HG02798 (cell line): ENCODE data around the gene PPP2R5D.

ENCODE experiments used
- ATAC-seq: cut with Tn5 transposase; IDR thresholded peaks from one replicate; pipeline ENCODE4 v1.9.1; 2021; ENCODE audit warnings: mild to moderate bottlenecking; ENCODE audit not compliant: unreplicated experiment, poor library complexity

Gene PPP2R5D

DNA sequence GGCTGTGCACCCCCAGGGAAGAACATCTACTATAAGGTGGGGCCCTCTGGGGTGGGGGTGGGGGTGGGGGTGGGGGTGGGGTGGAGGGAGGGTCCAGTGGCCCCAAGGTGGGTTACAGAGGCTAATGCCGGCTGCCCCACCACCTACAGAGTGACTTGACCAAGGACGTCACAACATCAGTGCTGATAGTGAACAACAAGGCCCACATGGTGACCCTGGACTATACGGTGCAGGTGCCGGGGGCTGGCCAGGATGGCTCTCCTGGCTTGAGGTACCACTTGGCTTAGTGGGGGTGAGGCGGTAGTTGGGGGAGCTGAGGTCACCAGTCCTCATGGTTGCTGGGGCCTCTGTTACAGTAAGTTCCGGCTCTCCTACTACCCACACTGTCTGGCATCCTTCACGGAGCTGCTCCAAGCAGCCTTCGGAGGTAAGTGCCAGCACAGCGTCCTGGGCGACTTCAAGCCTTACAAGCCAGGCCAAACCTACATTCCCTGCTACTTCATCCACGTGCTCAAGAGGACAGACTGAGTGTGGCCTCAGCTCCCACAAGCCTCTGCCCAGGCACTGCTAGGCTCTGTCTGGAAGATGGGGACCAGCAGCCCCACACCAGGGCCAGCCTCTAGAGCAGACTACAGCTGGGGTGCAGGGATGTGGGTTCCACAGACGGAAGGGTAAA, 21.1 kb upstream of the PPP2R5D start:
- no peak for ATAC-seq

- ATAC-seq, result no peak
Measured at GRCh38 chr6:42963855-42964605, 20.3 kb upstream of the PPP2R5D start.

DNA sequence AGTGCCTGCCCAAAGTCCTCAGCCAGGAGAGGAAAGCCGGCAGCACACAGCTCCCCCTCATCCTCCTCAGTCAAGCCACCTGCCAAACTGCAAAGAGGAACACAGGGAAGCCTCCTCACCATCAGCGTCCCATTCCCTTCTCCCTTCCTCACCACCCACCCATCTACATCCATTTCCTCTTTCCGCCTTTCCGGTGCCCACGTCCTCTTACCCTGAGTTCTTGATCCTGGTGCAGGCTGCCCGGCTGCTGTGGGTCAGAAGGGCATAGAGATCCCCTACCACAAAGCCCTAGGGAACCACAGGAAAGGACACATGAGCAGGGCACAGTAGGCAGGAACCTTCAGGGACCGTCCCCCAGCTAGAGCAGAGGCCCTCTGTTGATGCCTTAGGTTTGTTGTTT, 17.8 kb upstream of the PPP2R5D start:
- no peak for ATAC-seq

DNA sequence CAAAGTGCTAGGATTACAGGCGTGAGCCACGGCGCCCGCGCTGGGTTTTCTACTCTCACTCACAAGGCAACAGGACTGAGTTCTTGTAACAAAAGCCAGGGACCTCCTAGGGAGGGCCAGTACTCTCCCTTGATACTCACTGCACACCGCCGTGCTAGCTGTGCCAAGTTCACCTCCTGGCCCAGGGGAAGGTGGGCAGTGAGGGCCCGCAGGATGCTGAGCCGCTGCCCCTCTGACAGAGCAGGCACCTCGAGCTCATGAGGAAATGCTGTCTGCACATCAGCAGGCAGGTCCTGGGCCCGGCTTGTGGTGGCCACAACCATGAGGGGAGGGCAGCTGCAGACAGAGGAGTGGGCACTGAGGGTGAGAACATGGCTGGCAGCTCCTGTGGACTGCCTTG, 17.1 kb upstream of the PPP2R5D start:
- ATAC-seq, result no peak

GRCh38 chr6:42968126-42968701, 16.2 kb upstream of the PPP2R5D start:
- ATAC-seq, result no peak

DNA sequence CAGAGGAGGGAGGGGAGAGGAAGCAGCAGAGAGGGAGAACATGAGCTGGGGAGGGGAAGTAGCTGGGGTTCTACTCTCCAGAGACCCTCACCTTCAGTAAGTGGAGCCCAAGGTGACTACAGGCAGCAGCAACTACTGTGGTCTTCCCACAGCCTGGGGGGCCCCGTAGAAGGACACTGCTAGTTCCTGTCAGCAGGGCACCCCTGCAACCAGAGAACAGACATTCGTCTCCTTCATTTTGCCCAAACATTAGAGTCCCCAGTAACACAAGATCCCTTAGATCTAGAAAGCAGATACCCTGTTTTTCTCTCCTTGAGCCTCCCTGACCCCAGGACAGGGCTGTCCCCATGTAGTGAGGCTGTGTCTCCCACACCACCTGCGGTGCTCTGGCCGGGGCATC, 15.6 kb upstream of the PPP2R5D start:
- no peak for ATAC-seq

- no peak for ATAC-seq
Measured at GRCh38 chr6:42969431-42969830, 14.9 kb upstream of the PPP2R5D start.

GRCh38 chr6:42969934-42970333, 14.4 kb upstream of the PPP2R5D start:
- ATAC-seq, result no peak

DNA sequence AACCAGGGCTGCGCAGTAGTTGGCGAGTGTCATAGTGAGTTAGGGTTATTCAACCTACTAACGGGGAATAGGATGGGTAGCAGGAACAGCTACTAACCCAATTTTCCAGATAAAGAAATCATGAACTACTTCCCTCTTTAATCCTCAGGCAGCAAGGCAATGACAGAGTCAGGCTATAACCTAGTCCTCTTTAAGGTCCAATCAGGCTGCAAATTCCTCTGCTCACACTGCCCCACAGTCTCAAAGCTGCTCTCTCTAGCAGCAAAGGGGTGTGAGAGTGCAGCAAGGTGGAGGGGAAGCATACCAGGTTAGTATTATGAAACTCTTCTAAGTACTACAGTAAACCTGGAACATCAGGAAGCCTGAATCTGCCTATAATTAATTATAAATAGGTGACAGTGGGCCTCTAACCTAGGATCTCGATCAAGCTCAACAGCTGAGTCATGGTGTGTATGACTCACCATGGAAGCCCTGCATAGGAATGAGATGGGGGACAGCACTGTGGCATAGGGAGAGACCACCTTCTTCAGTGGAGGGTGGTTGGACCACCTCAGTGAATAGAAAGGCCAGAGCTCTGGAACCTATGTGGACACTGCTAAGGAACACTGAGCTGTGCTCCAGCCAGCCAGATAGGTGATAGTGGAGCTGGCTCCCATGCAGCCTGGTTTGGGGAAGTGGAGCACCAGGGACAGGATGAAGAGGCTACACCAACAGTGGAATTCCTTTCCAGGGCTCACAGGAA, 13.3 kb upstream of the PPP2R5D start:
- ATAC-seq, result no peak

- ATAC-seq, result no peak
Measured at GRCh38 chr6:42971746-42972327, 12.5 kb upstream of the PPP2R5D start.

DNA sequence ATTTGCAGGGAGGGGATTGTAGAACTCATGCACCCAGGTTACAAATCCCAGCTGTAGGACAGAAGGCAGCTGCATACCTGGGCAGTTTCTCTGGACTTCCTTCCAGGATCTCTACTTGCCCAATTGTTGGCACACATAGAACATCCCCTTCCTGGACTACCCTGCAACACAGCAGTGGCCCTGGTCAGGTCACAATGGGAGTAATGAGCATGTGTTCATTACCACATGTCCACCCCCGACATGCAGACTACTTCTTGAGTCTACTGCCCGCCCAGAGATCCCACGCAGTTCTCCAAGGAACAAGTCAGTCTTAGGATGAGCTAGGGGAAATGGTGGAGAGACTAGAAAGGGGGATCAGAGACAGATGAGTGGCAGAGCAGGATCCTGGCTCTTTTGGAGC, 10.4 kb upstream of the PPP2R5D start:
- ATAC-seq, result no peak

- ATAC-seq, result no peak
Measured at GRCh38 chr6:42974919-42975505, 9.4 kb upstream of the PPP2R5D start.

DNA sequence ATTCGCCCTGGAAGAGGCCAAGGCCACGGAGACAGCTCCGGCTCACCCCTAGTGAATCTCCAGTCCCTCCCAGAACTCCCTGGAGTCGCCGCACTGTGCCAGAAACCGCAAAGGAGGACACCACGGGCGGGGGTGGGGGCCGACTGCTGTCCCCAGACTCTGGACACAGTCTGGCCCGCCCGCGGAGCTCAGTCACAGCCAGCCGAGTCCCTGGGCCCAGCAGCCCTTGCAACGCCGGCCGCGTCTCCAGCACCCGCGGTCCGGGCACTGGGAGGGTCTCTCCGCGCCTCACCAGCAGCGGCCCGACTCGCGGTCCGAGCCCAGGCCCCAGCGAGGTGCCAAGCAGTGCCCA, 5.9 kb upstream of the PPP2R5D start:
- ATAC-seq, result peak; percentile 20

GRCh38 chr6:42978839-42979522, 5.4 kb upstream of the PPP2R5D start, which contains the start of gene PEX6:
Gene PEX6, minus strand, starts transcription at chr6:42979181. Its CDS starts 31 bp downstream, at chr6:42979150.
- peak; percentile 94 for ATAC-seq

- no peak for ATAC-seq
Measured at GRCh38 chr6:42979523-42980177, 4.7 kb upstream of the PPP2R5D start.

DNA sequence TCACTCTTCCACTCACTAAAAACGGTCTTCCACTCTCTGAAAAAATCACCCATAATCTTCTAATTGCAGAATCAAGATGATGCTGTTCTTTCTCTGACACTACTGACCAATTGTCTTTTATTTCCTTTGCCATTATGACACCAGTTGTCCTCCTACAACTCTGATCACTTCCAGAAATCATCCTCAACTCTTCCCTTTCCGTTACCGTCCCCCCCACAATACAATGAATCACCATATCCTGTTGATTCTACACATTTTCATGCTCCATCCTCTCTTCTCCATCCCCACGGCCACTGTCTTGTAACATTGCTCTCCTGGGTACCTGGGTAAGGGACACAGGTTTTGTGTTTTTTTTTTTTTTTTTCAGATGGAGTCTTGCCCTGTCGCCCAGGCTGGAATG, 2.5 kb upstream of the PPP2R5D start:
- no peak for ATAC-seq

DNA sequence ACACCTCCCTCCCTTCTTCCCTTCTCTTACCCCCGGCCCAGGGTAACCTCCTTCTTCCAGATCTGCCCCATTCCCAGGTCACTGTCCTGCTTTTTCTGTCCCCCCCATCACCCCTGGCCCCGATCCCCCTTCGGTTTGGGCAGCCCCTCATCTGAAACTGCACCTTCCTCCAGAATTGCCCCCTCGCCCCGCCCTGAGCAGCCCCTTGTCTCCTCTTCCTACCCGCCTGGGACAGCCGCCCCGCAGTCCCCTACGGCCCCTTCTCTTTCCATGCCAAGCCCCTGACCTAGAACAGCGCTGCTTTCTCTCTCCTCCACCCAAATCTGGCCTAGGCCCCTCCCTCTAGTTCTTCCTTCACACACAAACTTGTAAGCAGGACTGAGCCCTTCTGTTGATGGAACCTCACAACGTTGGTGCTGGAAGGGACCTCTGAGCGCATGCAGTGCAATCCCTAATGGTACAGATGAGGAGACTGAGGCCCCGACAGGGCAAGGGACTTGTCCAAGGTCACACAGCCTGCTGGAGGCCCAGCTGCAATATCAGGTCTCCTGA, 630 bp downstream of the PPP2R5D start:
- ATAC-seq, result no peak

DNA sequence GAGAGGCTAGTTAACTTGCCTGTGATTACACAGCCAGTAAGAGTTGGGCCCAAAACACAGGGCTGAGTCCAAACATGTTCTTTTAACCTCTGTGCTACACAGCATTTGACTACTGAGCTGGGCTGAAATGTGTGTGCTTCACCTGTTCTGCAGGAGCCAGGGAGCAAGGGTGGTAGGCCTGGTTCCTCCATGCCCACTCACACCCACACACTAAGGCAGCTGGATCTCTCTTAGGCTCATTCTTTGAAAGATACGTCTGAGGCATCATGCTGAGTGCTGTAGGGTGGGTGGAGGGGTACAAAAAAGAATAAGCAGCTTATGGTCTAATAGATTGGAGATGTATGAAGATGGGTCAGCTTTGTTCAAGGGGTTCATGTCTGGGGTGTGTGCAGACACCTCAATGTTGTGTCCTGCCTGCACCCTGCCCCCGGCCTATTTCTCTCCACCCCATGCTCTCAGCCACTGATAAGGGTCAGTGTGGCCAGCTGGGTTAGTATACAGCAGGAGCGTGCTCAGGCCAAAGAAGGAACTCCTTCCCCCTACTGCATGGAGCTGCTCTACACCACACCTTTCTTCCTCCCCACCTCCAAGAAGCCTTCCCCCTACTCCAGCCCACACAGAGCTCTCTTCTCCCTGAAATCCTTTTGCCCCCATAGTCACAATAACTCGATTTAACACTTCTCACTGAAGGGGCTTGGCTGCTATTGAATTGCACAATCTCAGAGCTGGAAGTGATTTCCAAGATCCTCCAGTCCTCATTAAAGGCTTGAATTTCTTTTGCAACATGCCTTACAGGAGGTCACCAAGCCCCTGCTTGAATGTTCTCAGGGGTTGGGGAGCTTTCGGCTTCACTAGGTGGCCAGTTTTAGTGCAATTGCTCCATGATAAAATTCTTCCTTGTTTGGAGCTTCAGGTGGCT, 3.4 kb downstream of the PPP2R5D start:
- no peak for ATAC-seq
